CD14-positive monocyte (primary cell): ENCODE results near the gene ITGAV. TPM values are rescaled to one million over a fixed set of nuclear protein-coding genes. Genes with fewer than 3 reads are reported as not detected.

Experiments
- DNase-seq, 3 donors: peaks; one replicate each; pipeline ENCODE4 v3.0.0-alpha.2; 2011 to 2022
- H2AFZ ChIP-seq: 2 replicates; pipeline ENCODE4 v1.6.0; 2012; ENCODE audit warnings: mild to moderate bottlenecking, low read depth, low read length, inconsistent platforms; ENCODE audit not compliant: insufficient read depth, poor library complexity, severe bottlenecking
- H3K27ac ChIP-seq, 2 donors: 1 replicate in 1 of 2; 2 replicates in 1 of 2; pipeline ENCODE4 v1.5.1; 2012 to 2013; ENCODE audit warnings: low read length in 2 of 2, control low read depth in 1 of 2, inconsistent platforms in 1 of 2, low read depth in 1 of 2, mild to moderate bottlenecking in 1 of 2
- H3K27me3 ChIP-seq, 2 donors: one replicate each; pipeline versions ENCODE4 v1.6.0 to v1.6.1; 2011 to 2013; ENCODE audit warnings: low read length in 2 of 2; ENCODE audit not compliant: control insufficient read depth in 2 of 2, insufficient read depth in 2 of 2
- H3K36me3 ChIP-seq, 2 donors: replicated peaks in 1 of 2; 1 replicate in 1 of 2; 2 replicates in 1 of 2; pipeline versions ENCODE4 v1.5.1 to v1.6.1; 2012 to 2013; ENCODE audit warnings: low read length in 2 of 2, control low read depth in 1 of 2, inconsistent platforms in 1 of 2, mild to moderate bottlenecking in 1 of 2; ENCODE audit not compliant: insufficient read depth in 2 of 2, control insufficient read depth in 1 of 2
- H3K4me1 ChIP-seq, 2 donors: 1 replicate in 1 of 2; 2 replicates in 1 of 2; pipeline versions ENCODE4 v1.5.1 to v1.6.1; 2012 to 2013; ENCODE audit warnings: low read length in 2 of 2, control low read depth in 1 of 2, inconsistent platforms in 1 of 2, mild to moderate bottlenecking in 1 of 2, moderate library complexity in 1 of 2; ENCODE audit not compliant: insufficient read depth in 2 of 2, control insufficient read depth in 1 of 2
- H3K4me2 ChIP-seq: replicated peaks from 2 replicates; pipeline ENCODE3; 2012; ENCODE audit warnings: low read length, moderate library complexity, mild to moderate bottlenecking; ENCODE audit not compliant: poor library complexity, severe bottlenecking; ENCODE audit errors: extremely low read depth
- H3K4me3 ChIP-seq, 3 experiments: fragments of 200-600 bp in 1 of 3; sonication (generic) in 1 of 3; replicated peaks in 1 of 3; 1 replicate in 2 of 3; 2 replicates in 1 of 3; pipeline ENCODE4 v1.5.1; 2011 to 2013; ENCODE audit warnings: low read length in 3 of 3, mild to moderate bottlenecking in 3 of 3, control low read depth in 2 of 3, low read depth in 2 of 3, inconsistent platforms in 1 of 3, moderate library complexity in 1 of 3
- H3K79me2 ChIP-seq: 2 replicates; pipeline ENCODE4 v1.6.0; 2012; ENCODE audit warnings: mild to moderate bottlenecking, control low read depth, inconsistent platforms, low read length, moderate library complexity; ENCODE audit not compliant: insufficient read depth
- H3K9ac ChIP-seq: 2 replicates; pipeline ENCODE4 v1.6.0; 2017; ENCODE audit warnings: low read length, mild to moderate bottlenecking; ENCODE audit not compliant: insufficient read depth, poor library complexity, severe bottlenecking
- H3K9me3 ChIP-seq, 2 donors: replicated peaks in 1 of 2; 1 replicate in 1 of 2; 2 replicates in 1 of 2; pipeline versions ENCODE4 v1.5.1 to v1.6.1; 2012 to 2013; ENCODE audit warnings: low read length in 2 of 2, control low read depth in 1 of 2; ENCODE audit not compliant: control insufficient read depth in 1 of 2, insufficient read depth in 1 of 2
- H4K20me1 ChIP-seq: 2 replicates; pipeline ENCODE4 v1.6.0; 2012; ENCODE audit warnings: mild to moderate bottlenecking, low read length, control low read depth, moderate library complexity; ENCODE audit not compliant: insufficient read depth
- H3K27ac Mint-ChIP-seq, 7 donors: one replicate each; pipeline ENCODE4 v1.8.0; 2020; ENCODE audit warnings: mild to moderate bottlenecking in 7 of 7, mixed read lengths in 7 of 7, moderate library complexity in 6 of 7, inconsistent platforms in 2 of 7
- H3K27me3 Mint-ChIP-seq, 3 donors: one replicate each; pipeline ENCODE4 v1.8.0; 2021 to 2022; ENCODE audit warnings: low read depth in 3 of 3, mild to moderate bottlenecking in 3 of 3, mixed read lengths in 3 of 3, moderate library complexity in 3 of 3, inconsistent platforms in 1 of 3
- H3K36me3 Mint-ChIP-seq, 2 donors: one replicate each; pipeline ENCODE4 v1.8.0; 2020; ENCODE audit warnings: mixed read lengths in 2 of 2, inconsistent platforms in 1 of 2, mild to moderate bottlenecking in 1 of 2
- H3K4me1 Mint-ChIP-seq: one replicate; pipeline ENCODE4 v1.8.0; 2020; ENCODE audit warnings: mild to moderate bottlenecking, mixed read lengths
- H3K4me3 Mint-ChIP-seq, 2 donors: one replicate each; pipeline ENCODE4 v1.8.0; 2020; ENCODE audit warnings: mild to moderate bottlenecking in 2 of 2, mixed read lengths in 2 of 2, moderate library complexity in 1 of 2
- H3K9me3 Mint-ChIP-seq, 7 donors: one replicate each; pipeline ENCODE4 v1.8.0; 2020 to 2022; ENCODE audit warnings: mixed read lengths in 7 of 7, mild to moderate bottlenecking in 6 of 7, moderate library complexity in 6 of 7, inconsistent platforms in 2 of 7
- WGBS: methylation state at CpG from one replicate; pipeline ENCODE4 v1.1.5; 2013; ENCODE audit warnings: missing lambda C conversion rate; ENCODE audit not compliant: insufficient coverage; 5-methylcytosine and 5-hydroxymethylcytosine counted together
- intact Hi-C, 2 donors: fragments of 100-400 bp; cut with micrococcal nuclease; formaldehyde crosslinking; loops; one replicate each; pipeline versions ENCODE4 v1.15.0 to v1.15.1; 2023
- polyA plus RNA-seq, 3 donors: library from polyadenylated mRNA; depleted of rRNA in 1 of 3; unstranded in 2 of 3; stranded (reverse) in 1 of 3; fragments of 300-500 nt in 2 of 3; fragments of >200 nt in 1 of 3; fragmentation: Illumina TruSeq in 2 of 3; gene quantifications; 1 replicate in 2 of 3; 2 replicates in 1 of 3; pipeline ENCODE4 v1.2.3, GENCODE V29; 2012 to 2021
- TF ChIP-seq, protein P1 (sequence below): fragments of 200-600 bp; IDR thresholded peaks from one replicate; pipeline ENCODE4 v1.8.0; 2022; ENCODE audit warnings: antibody characterized with exemption, mild to moderate bottlenecking

The ITGAV gene
- polyA plus RNA-seq, 3 donors: 4.9 to 8.2 (median 6.0) TPM

DNA sequence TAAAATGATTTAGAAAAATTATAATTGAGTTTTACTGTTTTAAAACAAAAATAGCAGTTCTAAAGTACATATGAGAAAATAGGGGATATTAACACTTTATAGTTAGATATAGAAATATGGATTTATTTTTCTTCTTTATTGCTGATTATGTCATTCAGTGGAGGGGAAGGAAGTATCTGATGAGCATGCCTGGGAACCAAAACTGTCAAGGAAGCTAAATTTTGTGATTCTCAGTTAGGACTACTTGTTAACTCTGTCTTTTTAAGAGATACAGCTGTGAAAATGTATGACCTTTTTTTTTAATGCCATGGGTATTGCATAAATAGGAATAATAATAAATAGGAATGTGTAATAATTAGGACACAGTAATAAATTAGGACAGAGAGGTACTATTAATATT lies 44.8 kb downstream of the ITGAV start:
- Histone ChIP-seq H4K20me1 (no peaks in the 10 kb centered on the region), H3K9me3 (no peaks in the 10 kb centered on the region), H3K4me1 (peaks cover 23 to 28% of the 10 kb centered on the region in 2 donors), H3K27ac (no peak overlapping the region), H3K27me3 (no peaks in the 10 kb centered on the region), H3K4me2 (no peak overlapping the region), H3K36me3 (peaks cover 0 to 9% of the 10 kb centered on the region in 2 donors), H3K4me3 (no peak overlapping the region), H3K9ac (no peak overlapping the region), H3K79me2 (no peaks in the 10 kb centered on the region), H2AFZ (no peak overlapping the region)
- H3K9me3 Mint-ChIP-seq: no peaks in the 10 kb centered on the region
- no peak overlapping the region for H3K4me3 Mint-ChIP-seq
- intact Hi-C loops: no loop called here
- no peak for DNase-seq
- H3K4me1 Mint-ChIP-seq: peaks cover 25% of the 10 kb centered on the region
- H3K36me3 Mint-ChIP-seq: peaks cover 3 to 7% of the 10 kb centered on the region in 2 donors
- TF ChIP-seq, protein P1, sequence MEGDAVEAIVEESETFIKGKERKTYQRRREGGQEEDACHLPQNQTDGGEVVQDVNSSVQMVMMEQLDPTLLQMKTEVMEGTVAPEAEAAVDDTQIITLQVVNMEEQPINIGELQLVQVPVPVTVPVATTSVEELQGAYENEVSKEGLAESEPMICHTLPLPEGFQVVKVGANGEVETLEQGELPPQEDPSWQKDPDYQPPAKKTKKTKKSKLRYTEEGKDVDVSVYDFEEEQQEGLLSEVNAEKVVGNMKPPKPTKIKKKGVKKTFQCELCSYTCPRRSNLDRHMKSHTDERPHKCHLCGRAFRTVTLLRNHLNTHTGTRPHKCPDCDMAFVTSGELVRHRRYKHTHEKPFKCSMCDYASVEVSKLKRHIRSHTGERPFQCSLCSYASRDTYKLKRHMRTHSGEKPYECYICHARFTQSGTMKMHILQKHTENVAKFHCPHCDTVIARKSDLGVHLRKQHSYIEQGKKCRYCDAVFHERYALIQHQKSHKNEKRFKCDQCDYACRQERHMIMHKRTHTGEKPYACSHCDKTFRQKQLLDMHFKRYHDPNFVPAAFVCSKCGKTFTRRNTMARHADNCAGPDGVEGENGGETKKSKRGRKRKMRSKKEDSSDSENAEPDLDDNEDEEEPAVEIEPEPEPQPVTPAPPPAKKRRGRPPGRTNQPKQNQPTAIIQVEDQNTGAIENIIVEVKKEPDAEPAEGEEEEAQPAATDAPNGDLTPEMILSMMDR: no peak
- H3K27me3 Mint-ChIP-seq: peaks cover 0 to 2% (median 0%) of the 10 kb centered on the region in 3 donors
- H3K27ac Mint-ChIP-seq: no peak overlapping the region

DNA sequence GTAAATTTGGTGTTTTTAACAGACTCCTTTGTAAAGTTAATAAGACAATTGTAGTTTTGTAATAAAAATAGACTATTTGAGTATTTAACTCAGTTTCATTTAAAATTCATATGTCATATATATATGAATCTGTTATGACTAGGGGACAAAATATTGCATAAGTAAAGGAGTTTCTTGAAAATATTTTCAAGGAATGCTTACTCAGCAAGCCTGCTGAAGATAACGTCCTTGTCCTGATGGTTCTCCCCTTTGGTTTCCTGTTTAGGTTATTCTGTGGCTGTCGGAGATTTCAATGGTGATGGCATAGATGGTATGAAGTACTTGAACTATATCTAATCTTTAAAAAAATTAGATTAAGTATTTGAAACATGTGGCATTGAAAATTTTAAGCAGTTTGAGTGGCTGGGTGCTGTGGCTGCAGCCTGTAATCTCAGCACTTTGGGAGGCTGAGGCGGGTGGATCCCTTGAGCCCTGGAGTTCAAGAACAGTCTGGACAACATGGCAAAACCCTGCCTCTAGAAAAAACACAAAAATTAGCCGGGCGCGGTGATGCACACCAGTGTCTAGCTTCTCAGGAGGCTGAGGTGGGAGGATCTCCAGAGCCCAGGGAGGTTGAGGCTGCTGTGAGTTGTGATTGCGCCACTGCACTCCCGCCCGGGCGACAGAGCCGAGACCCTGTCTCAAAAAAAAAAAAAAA lies 47.1 kb downstream of the ITGAV start:
- Histone ChIP-seq H3K9ac (no peak overlapping the region), H3K9me3 (no peaks in the 10 kb centered on the region), H3K27ac (peak overlapping the region; percentile 36 to 55), H3K79me2 (no peaks in the 10 kb centered on the region), H3K36me3 (peaks cover 4 to 30% of the 10 kb centered on the region in 2 donors), H3K4me2 (no peak overlapping the region), H3K27me3 (no peaks in the 10 kb centered on the region), H4K20me1 (no peaks in the 10 kb centered on the region), H3K4me3 (no peak overlapping the region), H2AFZ (no peak overlapping the region), H3K4me1 (peaks cover 23 to 28% of the 10 kb centered on the region in 2 donors)
- Mint-ChIP-seq H3K36me3 (peaks cover 15 to 25% of the 10 kb centered on the region in 2 donors), H3K27ac (peak overlapping the region in 4 of 7 donors; percentile 47 to 63 (median 57)), H3K9me3 (no peaks in the 10 kb centered on the region), H3K4me3 (no peak overlapping the region), H3K4me1 (peaks cover 25% of the 10 kb centered on the region), H3K27me3 (peaks cover 0 to 2% (median 0%) of the 10 kb centered on the region in 3 donors)
- no peak for DNase-seq
- intact Hi-C loops: no loop called here
- WGBS: 100% methylated on average over 3 of the region's 11 CpGs
- TF ChIP-seq, protein P1: no peak
